ENCODE data around the gene TMEM183A.

Gene TMEM183A

DNA sequence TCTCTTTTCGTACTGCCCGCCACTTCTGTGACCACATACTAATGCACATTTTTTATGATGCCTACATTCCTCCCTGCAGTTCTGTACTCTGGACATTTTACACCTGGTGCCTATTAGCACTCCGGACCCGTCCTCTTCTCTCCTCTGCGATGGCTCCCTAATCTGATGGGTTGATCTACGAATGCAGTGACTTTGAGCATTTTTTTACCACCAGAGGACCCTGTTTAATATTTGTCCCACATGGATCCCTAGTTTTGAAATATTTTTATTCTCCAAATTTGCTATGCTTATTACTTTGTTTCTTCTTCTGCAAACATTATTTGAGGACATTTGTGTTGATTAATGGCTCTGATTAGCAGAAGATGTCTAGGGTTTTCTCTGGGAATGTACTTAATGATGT lies 24.3 kb downstream of the TMEM183A start:
- no peak for DNase-seq

- DNase-seq = no peak
Measured at GRCh38 chr1:203033287-203033686, 26.1 kb downstream of the TMEM183A start.

DNA sequence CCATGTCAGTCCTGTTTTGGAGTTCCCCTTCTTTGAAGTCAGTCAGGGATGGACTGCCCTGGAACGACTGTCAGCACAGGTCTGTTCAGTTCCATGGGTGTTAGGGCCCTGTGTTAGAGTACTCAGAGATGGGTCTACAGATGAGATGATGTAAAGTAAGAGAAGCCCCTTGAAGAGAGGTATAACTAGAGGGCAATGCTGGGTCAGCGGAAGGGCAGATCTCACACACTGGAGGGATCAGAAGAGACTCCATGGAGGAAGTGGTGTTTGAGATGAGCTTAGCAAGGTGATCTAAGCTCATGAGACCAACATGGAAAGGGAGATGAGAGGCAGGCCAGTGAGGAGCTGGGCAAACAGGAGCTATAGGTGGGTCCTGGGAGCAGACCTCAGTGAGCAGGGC lies 26.7 kb downstream of the TMEM183A start:
- DNase-seq = no peak

- no peak for DNase-seq
Measured at GRCh38 chr1:203034422-203035110, 27.4 kb downstream of the TMEM183A start.

DNA sequence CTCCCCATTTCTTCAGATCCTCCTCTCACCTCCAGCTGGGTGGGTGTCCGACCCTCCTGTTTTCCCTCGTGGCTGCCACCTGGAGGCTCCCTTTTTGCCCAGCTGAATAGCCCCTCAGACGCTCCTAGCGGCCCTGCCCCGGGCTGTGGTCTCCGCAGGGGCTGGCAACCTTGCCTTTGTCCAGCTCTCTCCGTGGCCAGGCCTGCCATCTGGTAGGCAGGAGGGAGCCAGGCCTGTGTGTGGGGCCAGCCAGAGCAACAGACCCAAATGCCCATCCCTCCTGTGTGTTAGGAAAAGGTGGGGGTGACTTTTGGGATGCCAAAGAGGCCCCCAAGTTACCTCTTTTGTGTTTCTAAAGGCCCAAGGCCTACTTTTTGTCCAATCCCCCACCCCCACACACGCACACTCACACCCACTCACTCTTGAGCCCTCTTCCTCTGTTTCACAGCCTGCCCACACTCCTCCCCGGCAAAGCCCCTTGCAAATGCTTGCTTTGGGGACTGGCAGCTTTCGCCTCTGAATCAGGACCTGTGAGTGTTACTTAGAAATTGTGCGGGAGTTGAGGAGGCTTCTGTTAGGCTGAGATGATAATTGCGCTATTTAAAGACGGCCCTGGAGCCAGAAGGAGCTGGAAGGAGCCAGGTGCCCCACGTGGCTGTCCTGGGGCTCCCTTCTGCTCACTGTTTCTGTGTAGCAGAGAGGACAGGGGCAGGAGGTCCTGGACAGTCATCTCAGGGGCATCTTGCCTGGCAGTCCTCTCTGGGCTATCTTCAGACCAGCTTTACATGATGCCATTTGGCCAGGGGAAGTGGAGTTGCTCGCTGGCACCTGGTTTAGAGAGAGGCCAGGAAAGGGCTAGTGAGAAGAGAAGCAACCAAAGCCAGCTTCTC lies 28.2 kb downstream of the TMEM183A start:
- no peak for DNase-seq

DNA sequence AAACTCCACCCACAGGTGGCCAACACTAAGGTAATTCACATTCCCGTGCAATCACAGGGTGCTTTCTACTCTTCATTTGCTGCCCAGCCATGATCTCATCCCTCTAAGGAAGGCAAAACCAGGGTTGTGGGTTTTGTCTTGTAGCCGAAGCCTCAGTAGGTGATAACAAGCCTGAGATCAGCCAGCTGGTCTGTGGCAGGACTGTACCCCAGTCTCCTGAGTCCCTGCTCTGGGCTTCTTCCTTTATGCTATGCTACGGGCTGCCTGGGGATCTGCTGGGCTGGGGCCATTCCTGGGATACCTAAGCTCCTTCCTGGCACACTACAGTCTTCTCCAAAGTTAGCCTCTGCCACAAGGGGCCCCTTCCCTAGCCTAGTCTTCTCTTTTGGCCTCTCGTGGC lies 29.0 kb downstream of the TMEM183A start:
- no peak for DNase-seq

DNA sequence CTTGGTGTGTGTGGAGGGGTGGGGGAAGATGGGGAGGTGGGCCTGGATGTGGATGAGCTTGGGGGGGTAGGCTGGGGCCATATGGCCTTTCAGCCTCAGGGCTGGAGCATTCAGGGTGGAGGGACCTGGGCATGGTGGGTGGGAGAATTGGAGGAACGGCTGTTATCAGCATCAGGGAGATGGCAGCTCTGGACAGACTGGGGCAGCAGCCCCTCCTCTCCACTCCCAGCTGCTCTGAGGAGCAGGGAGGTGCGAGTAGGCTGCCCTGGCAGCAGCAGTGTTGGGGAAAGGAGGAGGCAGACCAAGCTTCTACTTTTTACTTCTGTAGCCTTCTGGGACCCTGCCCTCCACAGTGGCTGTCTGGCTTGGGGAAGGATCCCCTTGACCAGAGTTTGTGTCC lies 29.4 kb downstream of the TMEM183A start:
- no peak for DNase-seq

GRCh38 chr1:203037509-203038190 lies 30.5 kb downstream of the TMEM183A start:
- no peak for DNase-seq

DNA sequence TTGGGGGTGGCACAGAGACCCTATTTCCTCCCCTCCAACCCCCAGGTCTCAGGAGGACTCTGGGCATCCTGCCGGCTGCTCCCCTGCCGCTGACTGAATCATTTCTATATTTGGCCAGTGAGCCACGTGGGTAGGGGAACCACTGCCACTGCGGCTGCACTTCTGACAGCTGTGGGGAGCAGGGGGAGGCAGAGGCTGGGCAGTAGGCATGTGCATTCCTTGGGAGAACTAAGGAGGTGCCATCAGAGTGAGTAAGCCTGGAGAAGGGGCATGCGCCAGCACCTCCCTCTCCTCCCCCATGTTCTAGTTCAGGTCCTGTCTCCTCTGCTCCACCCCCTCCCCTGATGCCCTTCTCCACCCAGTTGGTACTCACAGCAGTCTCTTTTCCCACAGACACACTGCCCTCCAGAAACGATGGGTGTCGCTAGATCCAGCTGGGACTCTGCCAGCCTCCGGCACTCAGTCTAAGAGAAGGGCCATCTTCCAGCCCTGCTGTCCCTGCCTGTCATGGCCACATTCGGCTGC lies 31.1 kb downstream of the TMEM183A start:
- no peak for DNase-seq

DNA sequence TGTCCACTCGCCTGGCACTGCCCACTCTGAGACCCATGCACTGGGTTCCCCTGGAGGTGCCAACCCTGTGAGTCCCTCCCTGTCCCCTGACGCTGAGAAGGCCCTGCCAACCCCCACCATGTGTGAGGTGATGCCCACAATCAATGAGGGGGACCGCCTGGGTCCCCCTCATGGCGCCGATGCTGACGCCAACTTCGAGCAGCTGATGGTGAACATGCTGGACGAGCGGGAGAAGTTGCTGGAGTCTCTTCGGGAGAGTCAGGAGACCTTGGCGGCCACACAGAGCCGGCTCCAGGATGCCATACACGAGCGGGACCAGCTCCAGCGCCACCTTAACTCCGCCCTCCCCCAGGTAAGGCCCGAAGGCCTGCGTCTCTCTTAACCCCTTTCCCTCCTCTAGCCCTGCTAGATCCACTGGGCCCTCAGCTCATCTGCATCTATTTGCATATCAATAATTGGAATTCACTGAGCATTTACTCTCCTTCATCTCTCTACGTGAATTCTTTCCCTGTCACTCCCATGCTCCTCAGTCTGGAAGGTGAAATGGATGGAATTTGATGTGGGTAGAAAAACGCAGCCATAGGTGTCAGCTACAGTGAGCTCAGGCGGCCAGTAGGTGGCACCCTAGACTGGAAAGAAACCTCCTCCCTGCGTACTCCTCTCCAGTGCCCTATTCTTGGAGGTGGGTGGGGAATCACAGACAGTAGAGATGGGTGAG lies 31.9 kb downstream of the TMEM183A start:
- DNase-seq = peak; percentile 47

DNA sequence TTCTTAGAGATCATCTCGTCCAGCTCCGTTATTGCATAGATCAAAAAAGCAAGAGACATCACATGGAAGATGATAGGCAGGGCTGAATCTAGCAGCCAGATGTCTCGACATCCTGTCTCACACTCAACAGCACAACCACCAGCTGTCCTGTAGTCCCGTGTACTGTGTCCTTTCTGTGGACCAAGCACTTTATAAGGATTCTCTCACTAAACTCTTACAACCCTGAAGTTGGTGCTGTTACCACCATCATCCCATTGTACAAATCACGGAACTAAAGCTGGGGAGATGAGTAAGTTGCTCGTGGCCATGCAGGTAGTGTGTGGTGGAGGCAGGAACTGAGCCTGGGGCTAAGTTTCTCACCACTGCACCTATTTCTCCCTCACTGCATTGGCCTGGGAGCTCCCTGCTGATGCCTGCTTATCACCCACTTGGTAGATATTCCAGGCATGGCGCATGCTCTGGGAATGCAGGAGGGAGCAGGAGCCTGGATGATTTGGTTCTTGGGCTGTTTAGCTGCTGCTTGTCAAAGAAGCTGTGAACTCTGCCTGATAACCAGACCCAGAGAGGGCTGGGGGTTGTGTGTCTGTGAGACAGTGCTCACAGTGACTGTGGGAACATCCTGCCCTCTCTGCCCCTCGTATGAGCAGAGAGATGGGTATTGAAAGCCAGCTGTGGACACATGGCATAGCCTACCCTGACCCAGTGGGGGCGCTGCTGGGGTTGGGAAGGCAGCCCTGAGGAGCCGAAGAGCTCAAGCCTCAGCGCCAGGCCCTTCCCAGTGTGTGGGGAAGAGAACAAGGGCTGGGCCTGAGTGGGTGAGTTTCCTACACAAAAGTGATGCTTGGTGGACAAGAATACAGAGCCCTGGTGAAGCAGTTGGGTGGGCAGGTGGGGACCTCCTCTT lies 32.7 kb downstream of the TMEM183A start:
- DNase-seq = no peak

DNA sequence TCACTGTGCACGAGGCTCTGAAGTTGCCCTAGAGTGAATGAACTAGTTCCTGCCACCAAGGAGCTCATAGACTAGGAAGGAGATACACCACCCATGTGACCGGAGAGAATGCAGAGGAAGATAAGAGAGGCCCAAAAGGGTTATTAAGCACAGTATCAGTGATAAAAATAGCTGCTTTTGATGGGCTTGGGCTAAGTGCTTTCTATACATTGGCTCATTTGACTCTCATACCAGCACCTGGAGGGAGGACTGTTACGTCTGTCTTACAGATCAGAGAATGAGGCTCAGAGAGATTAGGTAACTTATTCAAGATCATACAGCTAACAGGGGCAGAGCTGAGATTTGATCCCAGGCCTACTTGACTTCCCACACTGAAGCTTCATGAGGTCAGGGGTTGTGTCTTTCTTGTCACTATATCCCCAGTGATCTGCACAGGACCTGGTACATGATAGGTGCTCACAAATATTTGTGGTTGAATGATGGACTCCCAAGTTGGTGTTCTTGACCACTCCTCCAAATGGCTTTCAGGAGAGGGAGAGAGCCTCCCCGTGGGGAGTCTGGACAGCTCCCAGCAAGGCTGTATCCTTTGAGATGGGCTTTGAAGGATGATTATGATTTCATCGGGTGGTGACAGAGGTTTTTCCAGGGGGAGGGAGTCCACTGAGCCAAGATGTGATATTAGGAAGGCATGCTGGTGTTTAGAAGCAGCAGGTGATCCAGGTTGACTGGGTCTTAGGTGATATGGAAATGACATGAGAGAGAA lies 33.5 kb downstream of the TMEM183A start:
- DNase-seq = no peak

DNA sequence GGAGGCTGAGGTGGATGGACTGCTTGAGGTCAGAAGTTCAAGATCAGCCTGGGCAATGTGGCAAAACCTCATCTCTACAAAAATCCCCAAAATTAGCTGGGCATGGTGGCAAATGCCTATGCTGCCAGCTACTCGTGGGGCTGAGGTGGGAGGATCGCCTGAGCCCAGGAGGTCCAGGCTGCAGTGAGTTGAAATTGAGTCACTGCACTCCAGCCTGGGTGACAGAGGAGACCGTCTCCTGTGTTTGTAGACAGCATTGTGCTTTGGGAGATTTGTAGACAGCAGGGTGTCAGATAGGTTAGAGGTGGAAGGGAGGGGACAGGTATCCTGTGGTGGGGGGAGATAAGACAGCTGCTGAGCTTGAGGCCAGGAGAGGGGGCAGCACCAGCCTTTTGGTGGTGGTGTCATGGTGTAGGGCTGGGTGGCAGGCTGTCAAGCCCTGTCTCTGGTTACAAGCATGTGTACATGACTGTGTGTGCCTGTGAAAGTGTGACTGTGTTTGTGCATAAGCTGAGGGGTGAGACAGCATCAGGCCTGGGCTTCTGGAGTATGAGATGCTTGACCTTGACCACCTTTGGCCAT lies 34.3 kb downstream of the TMEM183A start:
- DNase-seq = no peak

- DNase-seq = no peak
Measured at GRCh38 chr1:203043830-203044545, 36.8 kb downstream of the TMEM183A start.

DNA sequence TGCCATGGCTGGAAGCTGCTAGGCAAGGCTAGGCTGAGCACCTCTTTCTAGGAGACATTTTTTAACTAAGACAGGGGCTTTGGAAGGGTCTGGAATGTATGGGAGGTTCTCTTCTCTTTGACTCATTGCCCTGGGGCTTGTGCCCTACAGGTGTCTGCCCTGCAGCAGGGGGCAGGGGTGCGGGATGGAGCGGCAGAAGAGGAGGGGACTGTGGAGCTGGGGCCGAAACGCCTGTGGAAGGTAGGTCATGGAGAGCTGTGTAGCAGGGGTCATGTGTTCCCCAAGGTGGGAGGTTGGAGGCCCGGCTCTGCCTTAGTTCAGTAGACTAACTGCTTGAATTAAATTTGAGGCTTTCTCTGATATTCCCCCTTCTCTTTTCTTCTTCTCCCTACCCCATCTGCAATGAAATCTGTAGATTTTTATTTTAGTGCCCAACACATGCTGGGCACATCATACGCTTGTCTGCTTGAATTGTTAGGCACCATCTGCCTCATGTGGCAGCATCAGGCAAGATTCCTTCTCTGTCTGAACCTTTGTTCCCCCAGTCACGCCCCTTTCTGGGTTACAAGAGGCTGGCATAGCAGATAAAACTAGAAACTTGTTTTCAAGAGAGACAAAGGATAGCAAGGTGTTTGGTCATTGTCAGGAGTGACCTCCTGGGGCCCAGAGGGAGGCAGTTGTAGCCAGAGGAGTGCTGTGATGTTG lies 37.5 kb downstream of the TMEM183A start:
- DNase-seq = no peak

DNA sequence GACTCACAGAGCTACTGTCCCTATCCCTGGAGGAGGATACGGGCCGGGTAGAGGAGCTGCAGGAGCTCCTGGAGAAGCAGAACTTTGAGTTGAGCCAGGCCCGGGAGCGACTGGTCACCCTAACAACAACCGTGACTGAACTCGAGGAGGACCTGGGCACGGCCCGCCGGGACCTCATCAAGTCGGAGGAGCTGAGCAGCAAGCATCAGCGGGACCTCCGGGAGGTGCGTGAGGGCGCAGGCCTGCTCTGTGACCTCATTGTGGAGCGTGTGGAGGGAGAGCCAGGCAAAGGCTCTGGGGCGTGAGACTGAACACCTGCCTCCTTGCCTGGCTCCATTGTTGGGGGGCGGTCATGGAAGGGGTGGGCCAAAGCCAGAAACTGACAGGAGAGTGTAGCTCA lies 38.2 kb downstream of the TMEM183A start:
- no peak for DNase-seq

DNA sequence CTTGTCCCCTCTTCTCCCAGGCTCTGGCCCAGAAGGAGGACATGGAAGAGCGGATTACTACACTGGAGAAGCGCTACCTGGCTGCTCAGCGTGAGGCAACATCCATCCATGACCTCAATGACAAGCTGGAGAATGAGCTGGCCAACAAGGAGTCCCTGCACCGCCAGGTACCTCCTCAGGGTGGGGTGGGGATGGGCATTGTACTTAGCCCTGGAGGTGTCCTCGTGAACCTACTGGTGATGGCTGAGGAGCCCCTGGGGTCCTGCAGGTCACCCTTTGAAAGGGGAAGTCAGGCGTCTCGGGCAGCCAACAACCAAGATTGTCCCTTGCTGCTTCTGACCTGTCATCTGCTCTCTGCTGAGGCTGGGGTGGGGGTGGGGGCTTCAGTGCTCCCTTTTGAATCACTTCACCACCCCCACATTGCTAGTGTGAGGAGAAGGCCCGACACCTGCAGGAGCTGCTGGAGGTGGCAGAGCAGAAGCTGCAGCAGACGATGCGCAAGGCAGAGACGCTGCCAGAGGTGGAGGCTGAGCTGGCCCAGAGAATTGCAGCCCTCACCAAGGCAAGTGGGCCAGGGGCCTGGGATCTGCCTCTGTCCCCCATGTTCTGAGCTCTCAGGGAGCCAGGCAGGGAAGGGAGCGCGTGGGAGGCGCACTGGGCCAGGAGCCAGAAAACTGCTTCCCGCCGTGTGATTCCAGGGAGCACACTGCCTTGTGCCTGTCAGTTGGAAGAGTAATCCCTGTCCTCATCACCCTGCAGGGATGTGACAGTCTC lies 38.8 kb downstream of the TMEM183A start:
- DNase-seq = no peak

DNA sequence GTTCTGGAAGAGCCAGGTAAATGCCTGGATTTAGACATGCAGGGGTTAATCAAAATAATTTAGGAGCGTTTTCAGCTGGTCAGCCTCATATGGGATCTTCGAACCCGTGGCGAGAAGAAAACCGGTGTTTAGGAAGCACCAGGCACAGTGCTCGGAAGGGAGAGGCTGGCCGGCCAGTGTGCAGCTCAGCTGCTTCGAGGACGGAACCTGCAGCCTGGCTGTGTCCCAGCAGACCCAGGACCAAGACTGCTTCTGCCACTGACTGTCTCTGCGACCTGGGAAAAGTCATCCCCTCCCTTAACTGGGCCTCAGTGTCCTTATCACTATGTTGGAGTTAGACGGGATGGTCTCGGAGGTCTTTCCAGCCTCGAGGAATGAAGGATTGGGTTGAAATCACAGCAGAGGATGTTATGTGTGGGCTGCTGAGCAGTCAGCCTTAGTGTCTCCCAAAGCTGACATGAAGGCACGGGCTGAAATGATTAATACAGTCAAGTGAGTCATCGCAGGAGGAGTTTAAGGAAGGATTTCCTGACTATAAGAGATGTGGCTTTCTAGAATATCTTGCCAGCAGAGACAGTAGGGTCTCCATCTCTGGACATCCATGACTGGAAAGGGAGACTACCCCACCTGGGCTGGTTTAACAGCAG lies 39.9 kb downstream of the TMEM183A start:
- no peak for DNase-seq

Data from KG1 (cell line).